HEK293 (cell line): Measurements from ENCODE around the gene GRIK2.

ENCODE experiments used
- CTCF ChIP-seq: fragments of 450-650 bp; formaldehyde crosslinking; IDR thresholded peaks from 2 replicates; pipeline ENCODE4 v1.5.1; 2016; ENCODE audit warnings: missing biosample characterization, missing genetic modification characterization
- MYNN ChIP-seq: fragments of 450-650 bp; formaldehyde crosslinking; IDR thresholded peaks from 2 replicates; pipeline ENCODE4 v1.5.1; 2016; ENCODE audit warnings: missing biosample characterization, missing genetic modification characterization, borderline replicate concordance
- ZNF132 ChIP-seq: fragments of 450-650 bp; formaldehyde crosslinking; IDR thresholded peaks from 2 replicates; pipeline ENCODE4 v1.5.1; 2017; ENCODE audit warnings: missing biosample characterization, missing genetic modification characterization, borderline replicate concordance
- ZNF16 ChIP-seq: fragments of 450-650 bp; formaldehyde crosslinking; IDR thresholded peaks from 2 replicates; pipeline ENCODE4 v1.5.1; 2016; ENCODE audit warnings: low read depth, missing biosample characterization, missing genetic modification characterization
- TF ChIP-seq, protein P1 (sequence below): sonication (generic); formaldehyde crosslinking; IDR thresholded peaks from 2 replicates; pipeline ENCODE4 v1.8.1; 2022; ENCODE audit warnings: mild to moderate bottlenecking, moderate library complexity, missing genetic modification reagents

- TF ChIP-seq MYNN (tag by site-specific recombination) = no peak
- no peak for TF ChIP-seq CTCF (tag by site-specific recombination)
- TF ChIP-seq, protein P1, sequence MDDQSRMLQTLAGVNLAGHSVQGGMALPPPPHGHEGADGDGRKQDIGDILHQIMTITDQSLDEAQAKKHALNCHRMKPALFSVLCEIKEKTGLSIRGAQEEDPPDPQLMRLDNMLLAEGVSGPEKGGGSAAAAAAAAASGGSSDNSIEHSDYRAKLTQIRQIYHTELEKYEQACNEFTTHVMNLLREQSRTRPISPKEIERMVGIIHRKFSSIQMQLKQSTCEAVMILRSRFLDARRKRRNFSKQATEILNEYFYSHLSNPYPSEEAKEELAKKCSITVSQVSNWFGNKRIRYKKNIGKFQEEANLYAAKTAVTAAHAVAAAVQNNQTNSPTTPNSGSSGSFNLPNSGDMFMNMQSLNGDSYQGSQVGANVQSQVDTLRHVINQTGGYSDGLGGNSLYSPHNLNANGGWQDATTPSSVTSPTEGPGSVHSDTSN (CRISPR knock-in tag) = no peak
- no peak for TF ChIP-seq ZNF16 (tag by site-specific recombination)
- TF ChIP-seq ZNF132 (tag by site-specific recombination) = no peak
Observed at GRCh38 chr6:101777646-101778045, 384.1 kb downstream of the GRIK2 start.
